ENCODE data around the gene SLC17A9.

- TF ChIP-seq POLR2AphosphoS5 (IDR thresholded peaks at IDR 0.05; ENCODE audit: borderline replicate concordance, low read depth, low read length) (no peak), EZH2 (IDR thresholded peaks at IDR 0.05) (no peak)
These were observed 4.1 kb downstream of the SLC17A9 start for GRCh38 chr20:62956387-62957135.

All from SK-N-MC (cell line).